MM.1S (cell line): ENCODE results near the gene RARA.

Source experiments
- CTCF ChIP-seq: fragments of 300-600 bp; sonication (generic); IDR thresholded peaks from 2 replicates; pipeline ENCODE4 v1.5.1; 2016; ENCODE audit warnings: antibody characterized with exemption, low read length, mixed read lengths
- EZH2phosphoT487 ChIP-seq: fragments of 300-600 bp; sonication (generic); IDR thresholded peaks from 2 replicates; pipeline ENCODE4 v1.6.1; 2018; ENCODE audit warnings: antibody characterized with exemption, low read length

GRCh38 chr17:40295488-40296436 is 13.2 kb upstream of the RARA start:
- no peak for TF ChIP-seq CTCF
- TF ChIP-seq EZH2phosphoT487, result no peak
